ENCODE measurements around the gene PET117.
"Not testable (repeated sequence)": the region's sequence is repeated elsewhere in the genome, so short reads cannot be mapped to it uniquely, and the experiment has no call there.

The PET117 gene

GRCh38 chr20:18103497-18103896 is 34.2 kb upstream of the PET117 start:
- no peak overlapping the region for H3K9ac ChIP-seq (ENCODE audit: low read length)
- H3K4me3 ChIP-seq (ENCODE audit: low read depth, low read length), result no peak overlapping the region
- no peaks in the 10 kb centered on the region for H3K9me3 ChIP-seq (ENCODE audit: control insufficient read depth, insufficient read depth, low read depth, low read length)
- no peaks in the 10 kb centered on the region for H3K36me3 ChIP-seq (ENCODE audit: control insufficient read depth, insufficient read depth, low read length)
- H3K27ac ChIP-seq (ENCODE audit: low read depth, low read length), result no peak overlapping the region
- no peaks in the 10 kb centered on the region for H3K27me3 ChIP-seq (ENCODE audit: control insufficient read depth, insufficient read depth, low read length)
- peaks cover 14% of the 10 kb centered on the region for H3K4me1 ChIP-seq (ENCODE audit: control insufficient read depth, insufficient read depth, low read length)

- H3K4me1 ChIP-seq (ENCODE audit: control insufficient read depth, insufficient read depth, low read length), result no peaks in the 10 kb centered on the region
- no peak overlapping the region for H3K4me3 ChIP-seq (ENCODE audit: low read depth, low read length)
- H3K27me3 ChIP-seq (ENCODE audit: control insufficient read depth, insufficient read depth, low read length), result no peaks in the 10 kb centered on the region
- no peaks in the 10 kb centered on the region for H3K9me3 ChIP-seq (ENCODE audit: control insufficient read depth, insufficient read depth, low read depth, low read length)
- H3K9ac ChIP-seq (ENCODE audit: low read length), result no peak overlapping the region
- H3K36me3 ChIP-seq (ENCODE audit: control insufficient read depth, insufficient read depth, low read length), result no peaks in the 10 kb centered on the region
- no peak overlapping the region for H3K27ac ChIP-seq (ENCODE audit: low read depth, low read length)
These were observed 29.3 kb upstream of the PET117 start for GRCh38 chr20:18108326-18108725.

- H3K27me3 ChIP-seq (ENCODE audit: control insufficient read depth, insufficient read depth, low read length); H3K4me1 ChIP-seq (ENCODE audit: control insufficient read depth, insufficient read depth, low read length); H3K36me3 ChIP-seq (ENCODE audit: control insufficient read depth, insufficient read depth, low read length); H3K4me3 ChIP-seq (ENCODE audit: low read depth, low read length); H3K9ac ChIP-seq (ENCODE audit: low read length); H3K27ac ChIP-seq (ENCODE audit: low read depth, low read length); H3K9me3 ChIP-seq (ENCODE audit: control insufficient read depth, insufficient read depth, low read depth, low read length): not testable (repeated sequence)
These were observed 9.1 kb upstream of the PET117 start for GRCh38 chr20:18128574-18128973.

GRCh38 chr20:18132663-18133062 is 5.0 kb upstream of the PET117 start:
- no peaks in the 10 kb centered on the region for H3K27me3 ChIP-seq (ENCODE audit: control insufficient read depth, insufficient read depth, low read length)

GRCh38 chr20:18133962-18134361 is 3.7 kb upstream of the PET117 start:
- Histone ChIP-seq H3K36me3 (ENCODE audit: control insufficient read depth, insufficient read depth, low read length) (no peaks in the 10 kb centered on the region), H3K4me3 (ENCODE audit: low read depth, low read length) (no peak overlapping the region), H3K9ac (ENCODE audit: low read length) (no peak overlapping the region), H3K27ac (ENCODE audit: low read depth, low read length) (no peak overlapping the region), H3K9me3 (ENCODE audit: control insufficient read depth, insufficient read depth, low read depth, low read length) (no peaks in the 10 kb centered on the region), H3K27me3 (ENCODE audit: control insufficient read depth, insufficient read depth, low read length) (no peaks in the 10 kb centered on the region), H3K4me1 (ENCODE audit: control insufficient read depth, insufficient read depth, low read length) (no peaks in the 10 kb centered on the region; the same call in 1 of the 2 replicates)

More at GRCh38 chr20:18132663-18133062, 5.0 kb upstream of the PET117 start:
- Histone ChIP-seq H3K4me1 (ENCODE audit: control insufficient read depth, insufficient read depth, low read length) (no peaks in the 10 kb centered on the region; the same call in 1 of the 2 replicates), H3K27ac (ENCODE audit: low read depth, low read length) (no peak overlapping the region), H3K4me3 (ENCODE audit: low read depth, low read length) (no peak overlapping the region), H3K9me3 (ENCODE audit: control insufficient read depth, insufficient read depth, low read depth, low read length) (no peaks in the 10 kb centered on the region), H3K36me3 (ENCODE audit: control insufficient read depth, insufficient read depth, low read length) (no peaks in the 10 kb centered on the region), H3K9ac (ENCODE audit: low read length) (no peak overlapping the region)

GRCh38 chr20:18138266-18138582 is 561 bp downstream of the PET117 start:
- H3K27me3 ChIP-seq (ENCODE audit: control insufficient read depth, insufficient read depth, low read length), result no peaks in the 10 kb centered on the region
- peak overlapping the region; percentile 97 for H3K4me3 ChIP-seq (ENCODE audit: low read depth, low read length)
- no peaks in the 10 kb centered on the region for H3K9me3 ChIP-seq (ENCODE audit: control insufficient read depth, insufficient read depth, low read depth, low read length)
- H3K9ac ChIP-seq (ENCODE audit: low read length), result peak overlapping the region; percentile 96
- peaks cover 13% of the 10 kb centered on the region for H3K36me3 ChIP-seq (ENCODE audit: control insufficient read depth, insufficient read depth, low read length)
- peak overlapping the region; percentile 90 for H3K27ac ChIP-seq (ENCODE audit: low read depth, low read length)
- no peaks in the 10 kb centered on the region; the same call in 1 of the 2 replicates for H3K4me1 ChIP-seq (ENCODE audit: control insufficient read depth, insufficient read depth, low read length)

GRCh38 chr20:18138639-18139583 is 1.2 kb downstream of the PET117 start:
- 0 out of 2 replicates have a peak overlapping the region, but pooled peaks have one; percentile 90 for H3K27ac ChIP-seq (ENCODE audit: low read depth, low read length)
- H3K4me1 ChIP-seq (ENCODE audit: control insufficient read depth, insufficient read depth, low read length), result peaks cover under 1% of the 10 kb centered on the region; the same call in 1 of the 2 replicates

GRCh38 chr20:18139832-18140231 is 2.2 kb downstream of the PET117 start:
- Histone ChIP-seq H3K9ac (ENCODE audit: low read length) (no peak overlapping the region), H3K27ac (ENCODE audit: low read depth, low read length) (no peak overlapping the region), H3K9me3 (ENCODE audit: control insufficient read depth, insufficient read depth, low read depth, low read length) (no peaks in the 10 kb centered on the region), H3K27me3 (ENCODE audit: control insufficient read depth, insufficient read depth, low read length) (no peaks in the 10 kb centered on the region), H3K4me1 (ENCODE audit: control insufficient read depth, insufficient read depth, low read length) (peaks cover 5% of the 10 kb centered on the region; the same call in 1 of the 2 replicates), H3K36me3 (ENCODE audit: control insufficient read depth, insufficient read depth, low read length) (peaks cover 17% of the 10 kb centered on the region), H3K4me3 (ENCODE audit: low read depth, low read length) (peak overlapping the region; percentile 97; the same call in 1 of the 2 replicates)

More at GRCh38 chr20:18138639-18139583, 1.2 kb downstream of the PET117 start:
- H3K27me3 ChIP-seq (ENCODE audit: control insufficient read depth, insufficient read depth, low read length), result no peaks in the 10 kb centered on the region
- H3K9ac ChIP-seq (ENCODE audit: low read length), result peak overlapping the region; percentile 96
- H3K36me3 ChIP-seq (ENCODE audit: control insufficient read depth, insufficient read depth, low read length), result peaks cover 14% of the 10 kb centered on the region
- H3K4me3 ChIP-seq (ENCODE audit: low read depth, low read length), result peak overlapping the region; percentile 97
- H3K9me3 ChIP-seq (ENCODE audit: control insufficient read depth, insufficient read depth, low read depth, low read length), result no peaks in the 10 kb centered on the region

- Histone ChIP-seq H3K9me3 (ENCODE audit: control insufficient read depth, insufficient read depth, low read depth, low read length) (no peaks in the 10 kb centered on the region), H3K4me3 (ENCODE audit: low read depth, low read length) (no peak overlapping the region), H3K27ac (ENCODE audit: low read depth, low read length) (peak overlapping the region; percentile 64; the same call in 1 of the 2 replicates), H3K36me3 (ENCODE audit: control insufficient read depth, insufficient read depth, low read length) (peaks cover 34% of the 10 kb centered on the region), H3K9ac (ENCODE audit: low read length) (peak overlapping the region; percentile 24), H3K27me3 (ENCODE audit: control insufficient read depth, insufficient read depth, low read length) (no peaks in the 10 kb centered on the region), H3K4me1 (ENCODE audit: control insufficient read depth, insufficient read depth, low read length) (peaks cover 5% of the 10 kb centered on the region; the same call in 1 of the 2 replicates)
These were observed 7.0 kb downstream of the PET117 start for GRCh38 chr20:18144541-18145099.

GRCh38 chr20:18154342-18154741 is 16.7 kb downstream of the PET117 start:
- H3K4me1 ChIP-seq (ENCODE audit: control insufficient read depth, insufficient read depth, low read length), result no peaks in the 10 kb centered on the region
- no peak overlapping the region for H3K9ac ChIP-seq (ENCODE audit: low read length)
- H3K4me3 ChIP-seq (ENCODE audit: low read depth, low read length), result no peak overlapping the region
- no peaks in the 10 kb centered on the region for H3K9me3 ChIP-seq (ENCODE audit: control insufficient read depth, insufficient read depth, low read depth, low read length)
- no peak overlapping the region for H3K27ac ChIP-seq (ENCODE audit: low read depth, low read length)
- H3K27me3 ChIP-seq (ENCODE audit: control insufficient read depth, insufficient read depth, low read length), result no peaks in the 10 kb centered on the region
- peaks cover 44% of the 10 kb centered on the region for H3K36me3 ChIP-seq (ENCODE audit: control insufficient read depth, insufficient read depth, low read length)

- Histone ChIP-seq H3K27me3 (ENCODE audit: control insufficient read depth, insufficient read depth, low read length) (no peaks in the 10 kb centered on the region), H3K9me3 (ENCODE audit: control insufficient read depth, insufficient read depth, low read depth, low read length) (no peaks in the 10 kb centered on the region), H3K4me1 (ENCODE audit: control insufficient read depth, insufficient read depth, low read length) (no peaks in the 10 kb centered on the region), H3K4me3 (ENCODE audit: low read depth, low read length) (no peak overlapping the region), H3K9ac (ENCODE audit: low read length) (no peak overlapping the region), H3K27ac (ENCODE audit: low read depth, low read length) (no peak overlapping the region), H3K36me3 (ENCODE audit: control insufficient read depth, insufficient read depth, low read length) (peaks cover 46% of the 10 kb centered on the region)
These were observed 18.4 kb downstream of the PET117 start for GRCh38 chr20:18156045-18156444.

Measured in HUES6 (cell line).